ENCODE measurements around the gene SMCR8.

Gene SMCR8

DNA sequence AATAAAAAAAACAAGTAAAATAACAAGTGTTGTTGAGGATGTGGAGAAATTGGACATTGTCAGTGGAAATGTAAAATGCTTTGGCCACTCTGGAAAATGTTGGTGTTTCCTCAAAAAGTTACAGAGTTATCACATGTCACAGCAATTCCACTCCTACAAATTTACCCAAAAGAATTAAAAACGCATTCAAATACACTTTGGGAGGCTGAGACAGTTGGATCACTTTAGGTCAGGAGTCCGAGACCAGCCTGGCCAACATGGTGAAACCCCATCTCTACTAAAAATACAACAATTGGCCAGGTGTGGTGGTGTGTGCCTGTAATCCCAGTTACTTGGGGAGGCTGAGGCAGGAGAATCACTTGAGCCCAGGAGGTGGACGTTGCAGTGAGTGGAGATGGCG lies 5.9 kb upstream of the SMCR8 start:
- H3K27ac ChIP-seq: no peak overlapping the region
- no peak for TF ChIP-seq ZFX (IDR thresholded peaks at IDR 0.05)
- TF ChIP-seq, protein P1, sequence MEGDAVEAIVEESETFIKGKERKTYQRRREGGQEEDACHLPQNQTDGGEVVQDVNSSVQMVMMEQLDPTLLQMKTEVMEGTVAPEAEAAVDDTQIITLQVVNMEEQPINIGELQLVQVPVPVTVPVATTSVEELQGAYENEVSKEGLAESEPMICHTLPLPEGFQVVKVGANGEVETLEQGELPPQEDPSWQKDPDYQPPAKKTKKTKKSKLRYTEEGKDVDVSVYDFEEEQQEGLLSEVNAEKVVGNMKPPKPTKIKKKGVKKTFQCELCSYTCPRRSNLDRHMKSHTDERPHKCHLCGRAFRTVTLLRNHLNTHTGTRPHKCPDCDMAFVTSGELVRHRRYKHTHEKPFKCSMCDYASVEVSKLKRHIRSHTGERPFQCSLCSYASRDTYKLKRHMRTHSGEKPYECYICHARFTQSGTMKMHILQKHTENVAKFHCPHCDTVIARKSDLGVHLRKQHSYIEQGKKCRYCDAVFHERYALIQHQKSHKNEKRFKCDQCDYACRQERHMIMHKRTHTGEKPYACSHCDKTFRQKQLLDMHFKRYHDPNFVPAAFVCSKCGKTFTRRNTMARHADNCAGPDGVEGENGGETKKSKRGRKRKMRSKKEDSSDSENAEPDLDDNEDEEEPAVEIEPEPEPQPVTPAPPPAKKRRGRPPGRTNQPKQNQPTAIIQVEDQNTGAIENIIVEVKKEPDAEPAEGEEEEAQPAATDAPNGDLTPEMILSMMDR (conservative IDR thresholded peaks at IDR 0.05): no peak

DNA sequence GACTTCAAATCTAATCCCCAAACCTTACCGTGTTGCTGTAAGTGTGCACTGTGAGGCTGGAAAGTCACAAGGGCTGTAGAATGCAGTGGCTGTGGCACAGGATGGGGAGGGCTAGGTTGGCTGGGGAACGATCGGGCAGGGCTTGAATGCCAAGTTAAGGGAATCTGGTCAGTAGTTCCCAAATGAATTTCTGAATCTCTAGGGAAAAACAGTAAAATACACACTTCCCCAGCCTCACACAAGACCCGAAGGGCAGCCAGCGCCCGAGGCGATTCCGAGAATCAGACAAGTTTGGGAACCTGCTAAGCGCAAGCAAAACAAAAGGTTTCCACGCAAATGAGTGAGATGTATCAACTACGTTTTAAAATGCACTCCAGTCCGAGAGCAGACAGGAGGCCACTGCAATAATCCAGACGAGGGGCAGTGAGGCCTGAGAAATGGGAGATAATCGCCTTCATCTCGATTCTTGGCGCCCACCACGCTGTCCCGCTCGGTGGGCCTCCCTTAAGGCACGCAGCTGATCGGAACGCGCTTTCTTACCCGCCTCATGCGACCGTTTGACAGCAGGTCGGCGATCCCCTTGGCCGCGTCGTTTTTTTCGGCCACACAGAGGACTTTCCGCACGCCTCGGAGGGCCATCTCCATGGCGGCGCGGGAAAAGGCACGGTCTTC lies 898 bp upstream of the SMCR8 start:
- peak; percentile 31; the same call in 1 of the 2 replicates for TF ChIP-seq ZFX (IDR thresholded peaks at IDR 0.05)
- TF ChIP-seq, protein P1 (conservative IDR thresholded peaks at IDR 0.05): no peak
- H3K27ac ChIP-seq: peak overlapping the region; percentile 92

DNA sequence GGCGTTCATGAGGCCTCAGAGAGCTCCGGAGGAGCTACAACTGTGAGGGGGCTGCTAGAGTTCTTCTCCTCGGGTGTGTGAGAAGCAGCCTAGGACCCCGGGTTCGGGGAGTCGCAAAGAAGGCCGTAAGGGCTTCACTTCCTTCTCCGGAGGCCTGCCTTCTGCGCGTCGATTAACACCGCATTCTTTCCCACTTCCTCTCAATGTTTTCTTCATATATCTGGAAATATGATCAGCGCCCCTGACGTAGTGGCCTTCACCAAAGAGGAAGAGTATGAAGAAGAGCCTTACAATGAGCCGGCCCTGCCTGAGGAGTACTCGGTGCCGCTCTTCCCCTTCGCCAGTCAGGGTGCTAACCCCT lies 449 bp downstream of the SMCR8 start:
- peak overlapping the region; percentile 92 for H3K27ac ChIP-seq
- TF ChIP-seq, protein P1 (conservative IDR thresholded peaks at IDR 0.05): no peak
- peak; percentile 88; the same call in 1 of the 2 replicates for TF ChIP-seq ZFX (IDR thresholded peaks at IDR 0.05)

DNA sequence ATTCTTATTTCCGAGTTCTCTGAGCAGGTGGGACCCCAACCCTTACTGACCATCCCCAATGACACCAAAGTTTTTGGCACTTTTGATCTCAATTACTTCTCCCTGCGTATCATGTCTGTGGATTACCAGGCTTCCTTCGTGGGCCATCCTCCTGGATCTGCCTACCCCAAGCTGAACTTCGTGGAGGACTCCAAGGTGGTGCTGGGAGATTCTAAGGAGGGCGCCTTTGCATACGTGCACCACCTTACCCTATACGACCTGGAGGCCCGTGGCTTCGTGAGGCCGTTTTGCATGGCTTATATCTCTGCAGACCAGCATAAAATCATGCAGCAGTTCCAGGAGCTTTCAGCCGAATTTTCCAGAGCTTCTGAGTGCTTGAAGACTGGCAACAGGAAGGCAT lies 868 bp downstream of the SMCR8 start:
- H3K27ac ChIP-seq: peak overlapping the region; percentile 92
- no peak for TF ChIP-seq ZFX (IDR thresholded peaks at IDR 0.05)
- TF ChIP-seq, protein P1 (conservative IDR thresholded peaks at IDR 0.05): no peak

DNA sequence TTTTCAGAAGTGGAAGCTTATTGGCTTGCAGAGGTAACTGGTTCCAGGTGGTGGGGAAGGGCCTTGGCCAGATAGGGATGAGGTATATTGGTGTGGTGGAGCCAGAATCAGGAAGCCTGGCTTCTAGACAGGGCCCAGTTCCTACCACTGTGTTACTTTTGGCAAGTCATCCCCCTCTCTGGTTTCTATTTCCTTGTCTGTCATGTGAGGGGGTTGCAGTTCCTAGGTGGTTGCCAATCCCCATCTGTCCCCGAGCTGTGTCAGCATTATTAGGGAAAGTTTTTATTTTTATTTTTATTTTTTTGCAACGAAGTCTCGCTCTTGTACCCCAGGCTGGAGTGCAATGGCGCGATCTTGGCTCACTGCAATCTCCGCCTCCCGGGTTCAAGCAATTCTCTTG lies 3.0 kb downstream of the SMCR8 start:
- H3K27ac ChIP-seq: no peak overlapping the region
- TF ChIP-seq, protein P1 (conservative IDR thresholded peaks at IDR 0.05): no peak
- no peak for TF ChIP-seq ZFX (IDR thresholded peaks at IDR 0.05)

DNA sequence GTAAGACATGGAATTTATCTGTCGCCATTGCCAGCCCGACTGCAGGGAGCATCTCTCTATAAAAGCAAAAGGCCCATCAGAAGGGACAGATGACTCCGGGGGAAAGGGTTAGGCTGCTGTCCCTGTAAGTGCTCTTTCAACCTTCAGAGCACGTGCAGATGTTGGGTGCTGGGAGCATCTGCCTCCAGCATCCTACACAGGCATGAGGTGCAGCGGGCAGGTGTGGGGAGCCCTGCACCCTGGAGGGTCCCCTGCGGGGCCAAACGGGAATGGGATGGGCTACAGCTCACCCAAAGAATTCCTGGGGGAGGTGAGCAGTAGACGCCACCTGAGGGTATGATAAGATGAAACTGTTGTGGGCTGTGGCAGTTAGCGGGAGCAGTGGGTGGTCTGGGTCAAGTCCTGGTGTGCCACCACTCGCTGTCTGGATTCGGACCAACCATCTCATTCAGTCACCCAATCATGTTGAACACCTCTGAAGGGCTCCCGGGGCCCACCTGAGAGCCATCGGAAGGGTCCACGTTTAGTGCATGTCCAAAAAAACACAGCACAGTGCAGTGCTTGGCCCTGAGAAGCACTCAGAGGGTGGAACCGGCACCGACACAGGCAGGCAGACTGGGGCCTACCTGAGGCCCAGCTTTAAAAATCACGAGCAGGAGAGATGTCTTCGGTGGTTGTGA lies 3.8 kb downstream of the SMCR8 start:
- no peak for TF ChIP-seq ZFX (IDR thresholded peaks at IDR 0.05)
- TF ChIP-seq, protein P1 (conservative IDR thresholded peaks at IDR 0.05): no peak
- no peak overlapping the region for H3K27ac ChIP-seq

DNA sequence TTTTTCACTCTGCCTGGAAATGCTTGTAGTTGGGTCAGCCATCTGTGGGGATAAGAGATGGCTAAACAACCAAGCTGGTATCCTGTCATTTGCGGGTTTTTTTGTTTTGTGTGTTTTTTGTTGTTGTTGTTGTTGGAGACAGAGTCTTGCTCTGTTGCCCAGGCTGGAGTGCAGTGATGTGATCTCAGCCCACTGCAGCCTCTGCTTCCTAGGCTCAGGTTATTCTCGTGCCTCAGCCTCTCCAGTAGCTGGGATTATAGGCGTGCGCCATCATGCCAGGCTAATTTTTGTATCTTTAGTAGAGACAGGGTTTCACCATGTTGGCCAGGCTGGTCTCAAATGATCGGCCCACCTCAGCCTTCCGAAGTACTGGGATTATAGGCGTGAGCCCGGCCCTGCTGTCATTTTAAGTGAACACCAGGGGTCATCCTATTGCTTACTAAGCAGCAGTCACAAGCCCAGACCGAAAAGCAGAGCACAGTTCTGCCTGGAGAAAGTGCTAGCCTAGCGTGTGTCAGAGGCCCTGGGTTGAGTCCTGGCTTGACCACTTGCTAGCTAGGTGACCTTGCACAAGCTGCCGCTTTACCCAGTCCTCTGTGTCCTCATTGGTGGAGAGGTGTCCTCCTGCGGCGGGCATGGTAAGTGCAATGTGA lies 4.6 kb downstream of the SMCR8 start:
- H3K27ac ChIP-seq: no peak overlapping the region
- TF ChIP-seq, protein P1 (conservative IDR thresholded peaks at IDR 0.05): no peak; the same call in 1 of the 2 replicates
- no peak for TF ChIP-seq ZFX (IDR thresholded peaks at IDR 0.05)
